HepG2 (cell line): ENCODE measurements around the gene CA7. TPM values are rescaled to one million over a fixed set of nuclear protein-coding genes. Genes with fewer than 3 reads are reported as not detected.
A peak's percentile ranks its signal among the peaks of the same experiment; 100 is the strongest.

ENCODE experiments used
- DR1 ChIP-seq: sonication (generic); formaldehyde crosslinking; IDR thresholded peaks from 2 replicates; pipeline ENCODE4 v1.8.0; 2021; ENCODE audit warnings: mild to moderate bottlenecking, missing genetic modification reagents, inconsistent platforms
- GATAD2A ChIP-seq: IDR thresholded peaks from 2 replicates; pipeline ENCODE4 v1.6.1; 2016
- HDAC2 ChIP-seq: sonication (generic); formaldehyde crosslinking; IDR thresholded peaks from 2 replicates; pipeline ENCODE4 v1.4.0; 2020; ENCODE audit warnings: missing genetic modification reagents
- HIC2 ChIP-seq: sonication (generic); formaldehyde crosslinking; IDR thresholded peaks from 2 replicates; pipeline ENCODE4 v1.9.0; 2022; ENCODE audit warnings: low read depth, missing genetic modification reagents
- IRF9 ChIP-seq: sonication (generic); formaldehyde crosslinking; IDR thresholded peaks from 2 replicates; pipeline ENCODE4 v1.8.0; 2022; ENCODE audit warnings: missing genetic modification reagents, mild to moderate bottlenecking, borderline replicate concordance
- KAT8 ChIP-seq: IDR thresholded peaks from 2 replicates; pipeline ENCODE4 v1.6.1; 2016; ENCODE audit warnings: missing genetic modification reagents, missing compliant biosample characterization
- RXRB ChIP-seq: IDR thresholded peaks from 2 replicates; pipeline ENCODE4 v1.6.1; 2016; ENCODE audit warnings: borderline replicate concordance, missing genetic modification reagents, missing compliant biosample characterization
- UBTF ChIP-seq: sonication (generic); formaldehyde crosslinking; IDR thresholded peaks from 2 replicates; pipeline ENCODE4 v1.4.0; 2020; ENCODE audit warnings: mild to moderate bottlenecking, missing genetic modification reagents
- ZFX ChIP-seq: sonication (generic); formaldehyde crosslinking; IDR thresholded peaks from 2 replicates; pipeline ENCODE4 v1.4.0; 2020; ENCODE audit warnings: mild to moderate bottlenecking, low read depth, missing genetic modification reagents, moderate library complexity
- ZNF263 ChIP-seq: sonication (generic); formaldehyde crosslinking; IDR thresholded peaks from 2 replicates; pipeline ENCODE4 v1.4.0; 2020; ENCODE audit warnings: missing genetic modification reagents
- ZNF280B ChIP-seq: sonication (generic); formaldehyde crosslinking; IDR thresholded peaks from 2 replicates; pipeline ENCODE4 v1.5.0; 2020; ENCODE audit warnings: missing genetic modification reagents, mild to moderate bottlenecking, borderline replicate concordance
- ZNF281 ChIP-seq: sonication (generic); formaldehyde crosslinking; IDR thresholded peaks from 2 replicates; pipeline ENCODE4 v1.4.0; 2020; ENCODE audit warnings: missing genetic modification reagents, borderline replicate concordance
- ZNF44 ChIP-seq: sonication (generic); formaldehyde crosslinking; IDR thresholded peaks from 2 replicates; pipeline ENCODE4 v1.5.1; 2020; ENCODE audit warnings: mild to moderate bottlenecking, missing genetic modification reagents
- ZNF724P ChIP-seq: sonication (generic); formaldehyde crosslinking; IDR thresholded peaks from 2 replicates; pipeline ENCODE4 v1.8.0; 2022; ENCODE audit warnings: missing genetic modification reagents, borderline replicate concordance
- ZNF788 ChIP-seq: sonication (generic); formaldehyde crosslinking; IDR thresholded peaks from 2 replicates; pipeline ENCODE4 v1.5.0; 2020; ENCODE audit warnings: mild to moderate bottlenecking, missing genetic modification reagents, borderline replicate concordance
- ZNF800 ChIP-seq: sonication (generic); formaldehyde crosslinking; IDR thresholded peaks from 2 replicates; pipeline ENCODE4 v1.4.0; 2020; ENCODE audit warnings: missing genetic modification reagents
- polyA plus RNA-seq, 8 experiments: library from polyadenylated mRNA; depleted of rRNA in 3 of 8; stranded (reverse) in 7 of 8; unstranded in 1 of 8; fragments of >200 nt; fragmentation: Illumina TruSeq in 4 of 8; extraction: Trizol in 4 of 8; gene quantifications; 2 replicates each; pipeline versions ENCODE4 v1.2.1 to v1.2.3, GENCODE V29; 2011 to 2016; ENCODE audit warnings: low read depth in 4 of 8, missing spikeins in 1 of 8, mixed read lengths in 1 of 8; ENCODE audit not compliant: insufficient read depth in 1 of 8
- total RNA-seq, 5 experiments: library from RNA; depleted of rRNA; stranded (reverse); fragments of >200 nt; fragmentation: Illumina TruSeq; extraction: Trizol; gene quantifications; 2 replicates each; pipeline ENCODE4 v1.2.3, GENCODE V29; 2016; ENCODE audit warnings: low read depth in 1 of 5

CA7 gene
- total and polyA plus RNA-seq, 2 of the 13 experiments (the other 11 are each of a cell fraction or from before 2014, with no cell fraction given): not detected

GRCh38 chr16:66899310-66899944, 55.2 kb downstream of the CA7 start (continued):
- TF ChIP-seq ZNF281 (0 out of 2 replicates have a peak, but pooled peaks have one; percentile 4), RXRB (CRISPR knock-in tag) (peak; percentile 15; the same call in 1 of the 2 replicates), DR1 (CRISPR knock-in tag) (0 out of 2 replicates have a peak, but pooled peaks have one; percentile 24), ZNF800 (no peak), IRF9 (0 out of 2 replicates have a peak, but pooled peaks have one; percentile 34), ZNF280B (CRISPR knock-in tag) (peak; percentile 77; the same call in 1 of the 2 replicates), UBTF (0 out of 2 replicates have a peak, but pooled peaks have one; percentile 28), ZNF724P (CRISPR knock-in tag) (0 out of 2 replicates have a peak, but pooled peaks have one; percentile 64), ZFX (CRISPR knock-in tag) (peak; percentile 78), ZNF788 (CRISPR knock-in tag) (peak; percentile 17; the same call in 1 of the 2 replicates), HIC2 (CRISPR knock-in tag) (peak; percentile 73), HDAC2 (CRISPR knock-in tag) (0 out of 2 replicates have a peak, but pooled peaks have one; percentile 25), GATAD2A (CRISPR knock-in tag) (peak; percentile 24; the same call in 1 of the 2 replicates), KAT8 (CRISPR knock-in tag) (peak; percentile 59; the same call in 1 of the 2 replicates), ZNF44 (CRISPR knock-in tag) (0 out of 2 replicates have a peak, but pooled peaks have one; percentile 53), ZNF263 (CRISPR knock-in tag) (peak; percentile 60)
